ENCODE measurements around the gene SMIM24. TPM values are rescaled to one million over a fixed set of nuclear protein-coding genes. Genes with fewer than 3 reads are reported as not detected.

The SMIM24 gene
- total and polyA plus RNA-seq, 9 of the 15 experiments (the other 6 are each of a cell fraction or from before 2014, with no cell fraction given), result 0.45 to 12.3 (median 1.4) TPM; not detected in 1

DNA sequence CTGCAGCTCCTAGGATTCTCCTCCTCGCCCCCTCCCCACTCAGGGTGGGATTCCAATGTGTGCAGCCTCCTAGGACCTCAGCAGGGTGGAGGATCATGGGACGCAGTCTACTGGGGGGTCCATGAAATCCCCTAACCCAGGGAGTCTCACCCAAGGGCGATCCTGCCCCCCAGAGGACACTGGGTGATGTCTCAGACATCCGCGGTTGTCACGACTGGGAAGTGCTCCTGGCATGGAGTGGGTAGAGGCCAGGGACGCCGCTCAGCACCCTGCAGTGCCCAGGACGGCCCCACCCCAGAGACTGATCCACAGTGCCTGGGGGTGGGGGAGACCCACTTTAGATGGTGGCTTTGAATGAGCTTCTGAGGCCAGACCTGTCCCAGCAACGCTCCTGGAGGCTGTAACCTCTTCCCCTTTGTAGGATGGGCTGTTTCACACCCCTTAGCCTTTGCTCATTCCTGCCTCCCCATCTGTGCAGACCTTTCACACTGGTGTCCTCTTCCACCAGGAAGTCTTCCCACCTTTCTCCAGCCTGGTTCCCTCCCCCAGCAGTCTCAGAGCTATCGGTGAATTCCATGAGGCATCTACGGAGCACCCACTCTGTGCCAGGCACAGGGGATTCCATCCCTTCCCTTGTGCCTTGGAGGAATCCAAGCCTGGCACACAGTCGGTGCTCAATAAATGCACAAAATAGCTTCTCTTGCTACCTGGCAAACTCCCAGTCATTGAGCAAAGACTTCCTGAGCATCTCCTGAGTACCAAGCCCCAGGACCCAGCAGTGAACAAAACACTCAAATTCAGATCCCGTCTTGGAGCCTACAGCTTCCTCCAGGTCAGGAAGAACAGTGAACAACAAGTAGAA lies 10.5 kb downstream of the SMIM24 start:
- in situ Hi-C loops (cut with MboI) (loop anchor here (5.0 kb wide), 1 partner anchor 143 kb away; no protein-coding TSS in a partner anchor), intact Hi-C loops (cut with micrococcal nuclease) (no loop called here)
- Histone ChIP-seq H3K27ac (ENCODE audit: extremely low read depth, low read depth, low read length) (no peak overlapping the region), H3K9me1 (ENCODE audit: control insufficient read depth, insufficient read depth, low read length) (no peaks in the 10 kb centered on the region), H3K36me3 (ENCODE audit: control insufficient read depth, insufficient read depth, low read length) (no peaks in the 10 kb centered on the region), H3K9ac (ENCODE audit: insufficient read depth in 1 of 2, low read depth in 2 of 2, low read length in 2 of 2) (no peak overlapping the region), H3K4me1 (replicated peaks in 1 of 2; ENCODE audit: control insufficient read depth in 2 of 2, insufficient read depth in 2 of 2, low read length in 2 of 2) (peaks cover 0 to 18% of the 10 kb centered on the region in 2 experiments; a peak in 2 of 5 replicates), H4K20me1 (replicated peaks; ENCODE audit: control insufficient read depth, insufficient read depth, low read length) (no peaks in the 10 kb centered on the region), H3K4me3 (no peak overlapping the region), H2AFZ (ENCODE audit: low read depth, low read length) (no peak overlapping the region), H3K4me2 (ENCODE audit: insufficient read depth, low read length) (no peak overlapping the region), H3K79me2 (ENCODE audit: control insufficient read depth, insufficient read depth, low read length) (no peaks in the 10 kb centered on the region), H3K27me3 (ENCODE audit: control insufficient read depth in 2 of 2, insufficient read depth in 2 of 2, low read length in 2 of 2) (no peaks in the 10 kb centered on the region), H3K9me3 (replicated peaks; ENCODE audit: control insufficient read depth, insufficient read depth, low read depth, low read length) (peaks cover 7% of the 10 kb centered on the region)
- FAIRE-seq, result no peak
- ATAC-seq, result no peak
- 38% methylated on average over 14 of the region's 14 CpGs for WGBS (ENCODE audit: insufficient coverage, low coverage, missing lambda C conversion rate)
- CTCF ChIA-PET (ENCODE audit: low intra/inter-chr PET ratio), result interaction anchor here (2.2 kb wide), 1 partner anchor 145 kb away, joined by 11 read pairs; no protein-coding TSS in a partner anchor
- peak in 1 of 4 experiments; percentile 6 for DNase-seq (ENCODE audit: extremely low read depth in 1 of 4, low spot score in 3 of 4)
- no TSS peak for BruUV-seq (replicated peaks)
- POLR2A ChIA-PET, result interaction anchor here (0.7 to 1.4 kb wide), 5 partner anchors 9 to 50 kb away, joined by 3 to 6 read pairs (median 3); partner anchors contain the start of gene SMIM24
- no peak for TF ChIP-seq MXI1 (IDR thresholded peaks at IDR 0.05; ENCODE audit: low read depth, low read length)
- TF ChIP-seq, protein P1, sequence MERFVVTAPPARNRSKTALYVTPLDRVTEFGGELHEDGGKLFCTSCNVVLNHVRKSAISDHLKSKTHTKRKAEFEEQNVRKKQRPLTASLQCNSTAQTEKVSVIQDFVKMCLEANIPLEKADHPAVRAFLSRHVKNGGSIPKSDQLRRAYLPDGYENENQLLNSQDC (CRISPR knock-in tag; IDR thresholded peaks at IDR 0.05), result no peak
- no peak for TF ChIP-seq ZNF217 (CRISPR knock-in tag; IDR thresholded peaks at IDR 0.05)
- no peak for TF ChIP-seq ARID1B (IDR thresholded peaks at IDR 0.05)
- TF ChIP-seq ZNF586 (CRISPR knock-in tag; conservative IDR thresholded peaks at IDR 0.05), result no peak
- TF ChIP-seq CBX1 (IDR thresholded peaks at IDR 0.05; ENCODE audit: low read depth), result no peak
- TF ChIP-seq POLR2AphosphoS5 (IDR thresholded peaks at IDR 0.05; ENCODE audit: control insufficient read depth, insufficient read depth, low read depth, low read length), result peak; percentile 12; the same call in 1 of the 2 replicates
- no peak for TF ChIP-seq GATAD2A (IDR thresholded peaks at IDR 0.05)
- TF ChIP-seq RBFOX2 (IDR thresholded peaks at IDR 0.05; ENCODE audit: low read depth, low read length), result no peak
- no peak for TF ChIP-seq SNIP1 (IDR thresholded peaks at IDR 0.05; ENCODE audit: low read depth)
- no peak for TF ChIP-seq MCM3 (IDR thresholded peaks at IDR 0.05)
- no peak for TF ChIP-seq ZNF639 (CRISPR knock-in tag; conservative IDR thresholded peaks at IDR 0.05 in 1 of 2, IDR thresholded peaks at IDR 0.05 in 1 of 2)
- no peak for TF ChIP-seq ZNF785 (CRISPR knock-in tag; IDR thresholded peaks at IDR 0.05)
- TF ChIP-seq SMARCE1 (IDR thresholded peaks at IDR 0.05), result no peak
- no peak for TF ChIP-seq ZFPM2 (CRISPR knock-in tag; IDR thresholded peaks at IDR 0.05)
- no peak for TF ChIP-seq MYC (IDR thresholded peaks at IDR 0.05; ENCODE audit: low read depth, low read length)
- no peak for TF ChIP-seq MYC (CRISPR knock-in tag; IDR thresholded peaks at IDR 0.05; ENCODE audit: borderline replicate concordance, low read depth)
- TF ChIP-seq RAD21 (CRISPR knock-in tag; conservative IDR thresholded peaks at IDR 0.05 in 1 of 2, IDR thresholded peaks at IDR 0.05 in 1 of 2), result peak in 1 of 2 experiments; percentile 28; a peak in 2 of 4 replicates
- TF ChIP-seq NFE2 (IDR thresholded peaks at IDR 0.05; ENCODE audit: low read depth), result no peak
- peak; percentile 96 for TF ChIP-seq ZKSCAN8 (CRISPR knock-in tag; IDR thresholded peaks at IDR 0.05)
